ENCODE data around the gene TM4SF4. TPM values are rescaled to one million over a fixed set of nuclear protein-coding genes. Genes with fewer than 3 reads are reported as not detected.
A peak's percentile ranks its signal among the peaks of the same experiment; 100 is the strongest.

The TM4SF4 gene
- total RNA-seq, 1 donor from 2014 or later: not detected

DNA sequence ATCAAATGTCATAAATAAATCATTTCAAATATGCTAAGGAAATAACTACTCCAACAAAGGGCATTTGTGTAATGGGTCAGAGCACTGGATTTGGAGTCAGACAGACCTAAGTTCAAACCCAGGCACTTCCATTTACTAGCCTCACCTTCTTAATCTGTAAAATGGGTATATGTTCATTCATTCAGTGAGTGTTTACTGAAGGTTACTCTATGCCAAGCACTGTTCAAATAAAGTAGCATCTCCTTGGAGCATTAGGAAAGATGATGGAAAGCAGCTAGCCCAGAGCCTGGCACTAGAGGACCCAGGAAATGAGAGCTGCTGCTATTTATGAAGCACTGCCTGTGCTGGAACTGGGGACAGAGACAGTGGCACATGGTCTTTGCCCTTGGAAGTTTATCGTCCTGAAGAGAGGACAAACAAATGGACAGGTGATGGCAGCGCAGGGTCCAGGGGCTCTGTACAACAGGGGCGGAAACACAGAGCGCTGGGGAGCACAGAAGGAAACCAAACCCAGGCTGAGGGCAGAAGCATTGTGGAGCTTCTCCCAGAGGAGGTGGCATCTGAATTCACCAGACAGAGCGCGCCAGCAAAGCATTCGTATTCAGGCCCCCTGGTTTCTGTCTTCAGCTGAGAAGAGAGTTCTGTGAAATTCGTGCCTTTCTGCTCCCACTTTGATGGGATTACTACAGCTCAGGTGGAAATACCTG, 19.0 kb downstream of the TM4SF4 start:
- Histone ChIP-seq H2AFZ (replicated peaks) (peak overlapping the region; percentile 92), H3K27me3 (no peaks in the 10 kb centered on the region), H3F3A (ENCODE audit: low read depth) (no peaks in the 10 kb centered on the region), H3K9me3 (ENCODE audit: low read depth) (no peaks in the 10 kb centered on the region), H3K36me3 (no peaks in the 10 kb centered on the region), H3K27ac (no peak overlapping the region), H3K79me2 (ENCODE audit: low read depth) (no peaks in the 10 kb centered on the region), H3K4me1 (no peaks in the 10 kb centered on the region), H3K9ac (no peak overlapping the region), H4K20me1 (ENCODE audit: low read depth) (no peaks in the 10 kb centered on the region), H3K4me2 (no peak overlapping the region), H3K4me3 (no peak overlapping the region)
- no peaks in the 10 kb centered on the region for H3K9me3 Mint-ChIP-seq
- H3K4me1 Mint-ChIP-seq: peaks cover 7% of the 10 kb centered on the region
- H3K4me3 Mint-ChIP-seq: no peak overlapping the region
- no peak for DNase-seq (ENCODE audit: low spot score)
- TF ChIP-seq EZH2phosphoT487 (IDR thresholded peaks at IDR 0.05) (no peak), EZH2 (IDR thresholded peaks at IDR 0.05) (no peak)
- TF ChIP-seq, protein P1, sequence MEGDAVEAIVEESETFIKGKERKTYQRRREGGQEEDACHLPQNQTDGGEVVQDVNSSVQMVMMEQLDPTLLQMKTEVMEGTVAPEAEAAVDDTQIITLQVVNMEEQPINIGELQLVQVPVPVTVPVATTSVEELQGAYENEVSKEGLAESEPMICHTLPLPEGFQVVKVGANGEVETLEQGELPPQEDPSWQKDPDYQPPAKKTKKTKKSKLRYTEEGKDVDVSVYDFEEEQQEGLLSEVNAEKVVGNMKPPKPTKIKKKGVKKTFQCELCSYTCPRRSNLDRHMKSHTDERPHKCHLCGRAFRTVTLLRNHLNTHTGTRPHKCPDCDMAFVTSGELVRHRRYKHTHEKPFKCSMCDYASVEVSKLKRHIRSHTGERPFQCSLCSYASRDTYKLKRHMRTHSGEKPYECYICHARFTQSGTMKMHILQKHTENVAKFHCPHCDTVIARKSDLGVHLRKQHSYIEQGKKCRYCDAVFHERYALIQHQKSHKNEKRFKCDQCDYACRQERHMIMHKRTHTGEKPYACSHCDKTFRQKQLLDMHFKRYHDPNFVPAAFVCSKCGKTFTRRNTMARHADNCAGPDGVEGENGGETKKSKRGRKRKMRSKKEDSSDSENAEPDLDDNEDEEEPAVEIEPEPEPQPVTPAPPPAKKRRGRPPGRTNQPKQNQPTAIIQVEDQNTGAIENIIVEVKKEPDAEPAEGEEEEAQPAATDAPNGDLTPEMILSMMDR (IDR thresholded peaks at IDR 0.05): no peak
- no peak overlapping the region for H3K27ac Mint-ChIP-seq
- no peaks in the 10 kb centered on the region for H3K36me3 Mint-ChIP-seq
- peaks cover 6% of the 10 kb centered on the region for H3K27me3 Mint-ChIP-seq (ENCODE audit: insufficient read depth, low read depth)

DNA sequence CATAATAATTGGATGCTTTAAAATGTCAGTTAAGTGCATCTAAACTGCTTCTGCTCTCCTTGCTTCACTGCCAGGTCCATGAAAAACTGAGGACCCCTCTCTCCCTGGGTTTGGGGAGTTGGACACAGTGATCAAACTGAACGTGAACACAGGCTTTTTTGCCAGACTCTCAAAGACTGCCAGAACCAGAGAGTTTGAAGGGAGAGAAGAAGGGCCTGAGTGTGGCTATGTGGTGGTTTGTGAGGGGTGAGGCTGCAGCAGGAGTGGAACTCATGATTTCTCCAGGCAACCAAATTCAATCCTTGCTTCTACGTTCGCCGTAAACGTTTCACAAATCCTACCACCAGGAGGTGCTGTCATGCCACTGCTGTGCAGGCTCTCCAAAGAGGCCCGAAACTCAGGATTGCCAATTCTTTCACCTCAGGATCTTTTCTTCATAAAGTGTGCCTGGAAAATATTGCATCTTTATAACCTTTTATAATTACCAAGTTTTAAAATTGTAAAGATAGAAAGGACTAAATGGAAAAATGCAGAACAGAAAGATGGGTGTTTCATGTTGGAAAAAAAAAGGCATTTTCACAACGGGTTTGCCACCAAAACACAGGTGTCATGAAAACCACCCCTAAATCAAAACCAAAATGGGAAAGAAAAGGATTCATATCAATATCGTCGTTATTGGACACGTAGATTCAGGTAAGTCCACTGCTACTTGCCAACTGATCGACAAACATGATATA, 19.7 kb downstream of the TM4SF4 start:
- H3K9me3 Mint-ChIP-seq: no peaks in the 10 kb centered on the region
- H3K4me3 ChIP-seq: no peak overlapping the region
- H3K9ac ChIP-seq: no peak overlapping the region
- H3K27ac Mint-ChIP-seq: no peak overlapping the region
- DNase-seq (ENCODE audit: low spot score): peak; percentile 85
- no peaks in the 10 kb centered on the region for H3K27me3 ChIP-seq
- H3K27ac ChIP-seq: no peak overlapping the region
- no peaks in the 10 kb centered on the region for H3K36me3 Mint-ChIP-seq
- no peaks in the 10 kb centered on the region for H3K36me3 ChIP-seq
- H3K4me1 Mint-ChIP-seq: peaks cover 7% of the 10 kb centered on the region
- H2AFZ ChIP-seq (replicated peaks): peak overlapping the region; percentile 92
- H3K79me2 ChIP-seq (ENCODE audit: low read depth): no peaks in the 10 kb centered on the region
- no peaks in the 10 kb centered on the region for H3K4me1 ChIP-seq
- H3F3A ChIP-seq (ENCODE audit: low read depth): no peaks in the 10 kb centered on the region
- no peaks in the 10 kb centered on the region for H4K20me1 ChIP-seq (ENCODE audit: low read depth)
- H3K4me3 Mint-ChIP-seq: no peak overlapping the region
- H3K4me2 ChIP-seq: no peak overlapping the region
- H3K9me3 ChIP-seq (ENCODE audit: low read depth): no peaks in the 10 kb centered on the region
- TF ChIP-seq EZH2phosphoT487 (IDR thresholded peaks at IDR 0.05) (no peak), EZH2 (IDR thresholded peaks at IDR 0.05) (no peak)
- TF ChIP-seq, protein P1 (IDR thresholded peaks at IDR 0.05): peak; percentile 86
- peaks cover 6% of the 10 kb centered on the region for H3K27me3 Mint-ChIP-seq (ENCODE audit: insufficient read depth, low read depth)

DNA sequence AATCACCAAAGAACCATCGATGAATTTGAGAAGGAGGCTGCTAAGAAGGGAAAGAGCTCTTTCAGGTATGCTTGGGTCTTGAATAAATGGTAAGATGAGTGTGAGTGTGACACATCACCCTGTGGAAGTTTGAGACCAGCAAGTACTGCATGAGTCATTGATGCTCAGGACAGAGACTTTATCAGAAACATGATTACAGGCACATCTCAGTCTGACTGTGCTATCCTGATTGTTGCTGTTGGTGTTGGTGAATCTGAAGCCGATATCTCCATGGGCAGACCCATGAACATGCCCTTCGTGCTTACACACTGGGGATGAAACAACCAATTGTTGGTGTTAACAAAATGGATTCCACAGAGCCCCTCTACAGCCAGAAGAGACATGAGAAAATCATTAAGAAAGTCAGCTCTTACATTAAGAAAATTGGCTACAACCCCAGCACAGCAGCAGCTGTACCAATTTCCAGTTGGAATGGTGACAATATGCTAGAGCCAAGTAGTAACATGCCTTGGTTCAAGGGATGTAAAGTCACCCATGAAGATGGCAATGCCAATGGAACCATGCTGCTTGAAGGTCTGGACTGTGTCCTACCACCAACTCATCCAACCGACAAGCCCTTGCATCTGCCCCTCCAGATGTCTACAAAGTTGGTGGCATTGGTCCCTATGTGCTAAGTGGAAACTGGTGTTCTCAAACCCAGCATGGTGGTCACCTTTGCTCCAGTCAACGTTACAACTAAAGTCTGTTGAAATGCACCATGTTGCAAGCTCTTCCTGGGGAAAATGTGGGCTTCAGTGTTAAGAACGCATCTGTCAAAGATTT, 20.5 kb downstream of the TM4SF4 start:
- H3K4me1 Mint-ChIP-seq: peaks cover 7% of the 10 kb centered on the region
- H3K4me3 ChIP-seq: no peak overlapping the region
- no peaks in the 10 kb centered on the region for H3K36me3 ChIP-seq
- no peak overlapping the region for H3K9ac ChIP-seq
- no peak overlapping the region for H3K27ac ChIP-seq
- H3K36me3 Mint-ChIP-seq: no peaks in the 10 kb centered on the region
- no peaks in the 10 kb centered on the region for H3K9me3 Mint-ChIP-seq
- no peaks in the 10 kb centered on the region for H3F3A ChIP-seq (ENCODE audit: low read depth)
- H4K20me1 ChIP-seq (ENCODE audit: low read depth): no peaks in the 10 kb centered on the region
- no peak overlapping the region for H3K27ac Mint-ChIP-seq
- no peaks in the 10 kb centered on the region for H3K4me1 ChIP-seq
- DNase-seq (ENCODE audit: low spot score): no peak
- H3K27me3 Mint-ChIP-seq (ENCODE audit: insufficient read depth, low read depth): peaks cover 6% of the 10 kb centered on the region
- no peaks in the 10 kb centered on the region for H3K27me3 ChIP-seq
- no peaks in the 10 kb centered on the region for H3K79me2 ChIP-seq (ENCODE audit: low read depth)
- no peak overlapping the region for H3K4me3 Mint-ChIP-seq
- TF ChIP-seq, protein P1 (IDR thresholded peaks at IDR 0.05): no peak
- no peak for TF ChIP-seq EZH2phosphoT487 (IDR thresholded peaks at IDR 0.05)
- no peak for TF ChIP-seq EZH2 (IDR thresholded peaks at IDR 0.05)
- H3K9me3 ChIP-seq (ENCODE audit: low read depth): no peaks in the 10 kb centered on the region
- H3K4me2 ChIP-seq: no peak overlapping the region
- H2AFZ ChIP-seq (replicated peaks): no peak overlapping the region
